A172 (cell line): Measurements from ENCODE around the gene TSPO. TPM values are rescaled to one million over a fixed set of nuclear protein-coding genes. Genes with fewer than 3 reads are reported as not detected.

Experiments
- DNase-seq: peaks from one replicate; pipeline ENCODE4 v3.0.0-alpha.2; 2015; ENCODE audit warnings: low spot score
- total RNA-seq: library from RNA; depleted of rRNA; stranded (reverse); fragments of >200 nt; shearing (Covaris generic); gene quantifications from 2 replicates; pipeline ENCODE4 v1.2.3, GENCODE V29; 2014

Gene TSPO
- total RNA-seq, 1 experiment from 2014 or later: 263 TPM

DNA sequence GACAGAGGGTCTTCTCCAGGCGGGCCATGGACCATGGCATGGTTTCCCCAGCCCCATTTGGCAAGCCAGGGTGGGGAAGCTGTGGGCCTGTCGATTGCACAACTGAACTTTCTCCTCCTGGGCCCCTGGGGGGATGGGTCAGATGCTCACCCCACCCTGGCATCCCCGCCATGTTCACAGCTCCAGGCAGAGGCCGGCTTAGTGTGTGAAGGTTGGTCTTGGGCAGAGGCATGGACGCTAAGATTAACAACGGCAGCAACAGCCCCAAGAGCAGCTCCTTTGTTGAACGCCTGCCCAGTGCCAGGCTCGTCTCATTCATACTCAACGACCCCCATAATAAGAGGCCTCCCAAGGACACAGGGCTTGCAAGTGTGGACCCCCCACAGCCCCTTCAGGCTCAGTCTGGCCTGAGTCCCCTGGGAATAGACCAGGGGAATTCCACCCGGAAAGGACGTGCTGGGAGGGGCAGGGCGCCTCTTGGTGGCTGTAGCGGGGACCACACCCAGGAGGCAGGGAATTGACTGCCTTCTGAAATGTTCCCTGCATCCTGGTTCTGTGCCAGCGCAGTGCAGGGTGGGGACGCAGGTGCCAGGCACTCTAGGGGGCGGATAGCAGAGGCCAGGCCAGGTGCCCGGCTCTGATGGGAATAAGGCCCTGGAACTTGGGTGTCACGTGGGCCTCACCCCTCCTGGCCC lies 8.3 kb downstream of the TSPO start:
- DNase-seq: no peak

DNA sequence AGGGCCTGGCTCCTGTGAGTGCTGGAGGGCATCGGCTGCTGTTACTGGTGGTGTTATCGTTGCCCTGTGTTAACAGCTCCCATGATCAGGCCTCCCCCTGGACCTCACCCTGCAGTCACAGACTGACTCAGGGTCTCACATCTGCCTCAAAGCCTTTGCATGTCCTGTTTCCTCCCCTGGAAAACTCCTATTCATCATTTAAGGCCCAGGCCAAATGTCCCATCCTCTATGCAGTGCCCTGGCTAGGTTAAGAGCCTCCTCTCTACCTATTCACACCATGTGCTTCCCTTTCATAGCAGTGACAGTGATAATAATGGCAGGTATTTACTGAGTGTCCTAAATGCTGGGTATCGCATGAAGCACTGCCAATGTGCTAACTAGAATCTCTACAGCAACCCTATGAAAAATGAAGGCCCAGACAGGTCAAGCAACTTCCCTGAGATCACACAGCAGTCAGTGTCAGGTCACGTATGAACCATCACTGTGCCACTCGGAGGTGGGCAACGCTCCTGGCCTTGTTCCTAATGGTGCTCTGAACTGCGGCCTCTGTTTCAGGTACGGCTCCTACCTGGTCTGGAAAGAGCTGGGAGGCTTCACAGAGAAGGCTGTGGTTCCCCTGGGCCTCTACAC lies 9.3 kb downstream of the TSPO start:
- no peak for DNase-seq

DNA sequence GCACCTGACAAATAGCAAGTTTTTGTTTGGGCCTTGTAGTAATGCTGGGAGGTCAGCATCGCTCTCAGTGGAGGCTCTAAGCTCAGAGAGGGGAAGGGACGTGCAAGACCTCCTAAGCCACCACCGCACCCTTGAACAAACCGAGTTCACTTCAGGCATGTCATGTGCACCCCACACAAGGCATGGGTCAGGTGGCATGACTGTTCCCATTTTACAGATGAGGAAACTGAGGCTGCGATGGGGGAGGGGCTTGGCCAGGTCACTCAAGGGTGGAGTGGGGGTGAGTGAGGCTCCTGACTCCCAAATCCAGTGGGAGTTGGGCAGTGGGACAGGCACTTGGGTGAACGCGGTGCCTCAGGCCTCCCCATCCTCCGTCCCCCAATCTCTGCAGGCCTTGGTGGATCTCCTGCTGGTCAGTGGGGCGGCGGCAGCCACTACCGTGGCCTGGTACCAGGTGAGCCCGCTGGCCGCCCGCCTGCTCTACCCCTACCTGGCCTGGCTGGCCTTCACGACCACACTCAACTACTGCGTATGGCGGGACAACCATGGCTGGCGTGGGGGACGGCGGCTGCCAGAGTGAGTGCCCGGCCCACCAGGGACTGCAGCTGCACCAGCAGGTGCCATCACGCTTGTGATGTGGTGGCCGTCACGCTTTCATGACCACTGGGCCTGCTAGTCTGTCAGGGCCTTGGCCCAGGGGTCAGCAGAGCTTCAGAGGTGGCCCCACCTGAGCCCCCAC lies 11.2 kb downstream of the TSPO start:
- DNase-seq: no peak

DNA sequence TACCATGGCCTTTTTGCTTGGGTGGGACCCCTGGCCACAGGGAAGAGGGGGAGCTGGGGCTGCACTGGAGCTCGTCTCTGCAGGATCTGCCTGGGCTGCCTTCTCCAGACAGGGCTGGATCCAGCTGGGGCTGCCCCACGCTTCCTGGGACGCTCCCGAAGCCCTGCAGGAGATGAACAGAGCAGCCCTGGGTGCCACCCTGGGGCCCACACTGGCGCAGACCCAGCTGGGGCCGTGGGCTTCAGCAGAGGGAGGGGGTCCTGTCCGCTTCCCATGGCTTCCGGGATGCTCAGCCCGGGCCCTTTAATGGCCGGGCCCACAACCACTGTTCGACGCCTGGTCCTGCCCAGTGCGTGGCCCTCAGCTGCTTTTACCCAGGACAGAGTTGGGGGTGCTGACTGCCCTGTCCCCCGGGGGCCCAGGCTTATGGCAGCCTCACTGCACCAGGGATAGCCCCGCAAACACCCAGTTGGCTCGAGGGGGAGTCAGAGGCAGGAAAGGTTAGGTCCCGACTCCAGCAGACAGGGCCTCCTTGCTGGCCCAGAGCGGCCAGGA lies 12.0 kb downstream of the TSPO start:
- no peak for DNase-seq

- DNase-seq: no peak
Measured at GRCh38 chr22:43164636-43165035, 13.3 kb downstream of the TSPO start.

GRCh38 chr22:43166132-43166930 lies 15.0 kb downstream of the TSPO start:
- DNase-seq: no peak

DNA sequence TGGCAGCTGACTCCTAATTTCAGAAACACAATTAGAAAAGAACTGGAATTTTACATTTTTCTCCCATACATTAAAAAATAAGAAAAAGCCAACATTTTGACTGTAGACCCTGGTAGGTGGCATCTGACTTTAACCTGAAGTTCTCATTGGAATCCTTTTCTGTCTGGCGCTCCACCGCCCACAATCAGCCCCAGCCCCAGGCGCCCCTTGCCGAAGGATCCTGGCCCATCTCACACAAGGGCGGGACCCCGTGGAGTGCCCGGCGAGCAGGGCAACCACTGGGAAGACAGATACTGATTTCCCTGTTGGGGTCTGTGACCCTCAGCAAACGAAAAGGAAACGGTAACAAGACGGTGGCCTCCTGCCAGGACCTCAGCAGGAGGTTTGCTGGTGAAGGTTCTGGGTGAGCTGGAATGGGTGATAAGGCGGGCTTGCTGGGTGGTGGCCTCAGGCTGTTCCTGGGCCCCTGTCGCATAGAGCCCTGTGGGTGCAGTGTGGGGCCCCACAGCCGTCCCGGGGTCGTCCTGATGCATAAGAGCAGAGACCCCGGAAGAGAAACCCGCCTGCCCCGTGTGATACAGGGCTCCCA lies 15.7 kb downstream of the TSPO start:
- no peak for DNase-seq

- no peak for DNase-seq
Measured at GRCh38 chr22:43168471-43169309, 17.3 kb downstream of the TSPO start.

- DNase-seq: no peak
Measured at GRCh38 chr22:43169310-43170130, 18.2 kb downstream of the TSPO start.

- DNase-seq: no peak
Measured at GRCh38 chr22:43170131-43170480, 18.7 kb downstream of the TSPO start.

DNA sequence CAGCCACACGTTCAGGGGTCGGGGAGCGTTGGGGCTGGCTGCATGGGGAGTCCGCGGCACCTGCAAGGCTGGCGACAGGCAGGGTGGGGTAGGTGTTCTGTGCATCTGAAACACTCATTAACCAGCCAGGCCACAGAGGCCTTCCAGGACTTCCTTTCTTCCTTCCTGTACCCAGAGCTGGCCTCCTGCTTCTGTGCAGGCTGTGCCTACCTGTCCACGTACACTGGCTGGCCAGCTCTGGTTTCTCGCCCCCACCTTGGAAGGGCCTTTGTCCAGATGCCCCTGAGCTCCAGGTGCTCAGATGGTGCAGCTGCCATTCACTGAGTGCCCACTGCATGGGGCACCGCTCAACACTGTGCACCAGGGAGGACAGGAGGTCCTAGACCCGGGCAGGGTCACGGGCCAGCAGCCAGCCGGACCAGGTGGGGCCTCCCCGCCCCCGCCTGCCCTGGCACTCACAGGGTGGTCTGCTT lies 19.7 kb downstream of the TSPO start:
- no peak for DNase-seq

- no peak for DNase-seq
Measured at GRCh38 chr22:43171607-43172006, 20.2 kb downstream of the TSPO start.

DNA sequence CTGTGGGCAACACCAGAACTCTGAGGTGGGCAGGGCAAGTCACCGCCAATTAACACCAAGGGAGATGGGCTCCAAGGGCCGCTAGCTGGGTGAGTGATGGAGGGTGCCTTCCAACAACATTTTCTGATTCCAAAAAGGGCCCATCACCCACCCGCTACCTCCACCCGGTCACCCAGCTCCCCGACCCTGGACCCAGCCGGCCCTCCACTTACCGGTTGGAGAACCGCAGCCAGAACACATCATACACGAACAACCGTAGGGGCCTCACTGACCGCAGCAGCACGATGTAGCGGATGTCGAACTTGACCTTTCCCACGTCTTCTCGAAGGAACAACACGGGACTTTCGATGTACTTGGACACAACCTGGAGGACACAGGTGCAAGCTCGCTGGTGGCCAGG lies 20.8 kb downstream of the TSPO start:
- DNase-seq: no peak

GRCh38 chr22:43173566-43173965 lies 22.2 kb downstream of the TSPO start:
- DNase-seq: no peak

DNA sequence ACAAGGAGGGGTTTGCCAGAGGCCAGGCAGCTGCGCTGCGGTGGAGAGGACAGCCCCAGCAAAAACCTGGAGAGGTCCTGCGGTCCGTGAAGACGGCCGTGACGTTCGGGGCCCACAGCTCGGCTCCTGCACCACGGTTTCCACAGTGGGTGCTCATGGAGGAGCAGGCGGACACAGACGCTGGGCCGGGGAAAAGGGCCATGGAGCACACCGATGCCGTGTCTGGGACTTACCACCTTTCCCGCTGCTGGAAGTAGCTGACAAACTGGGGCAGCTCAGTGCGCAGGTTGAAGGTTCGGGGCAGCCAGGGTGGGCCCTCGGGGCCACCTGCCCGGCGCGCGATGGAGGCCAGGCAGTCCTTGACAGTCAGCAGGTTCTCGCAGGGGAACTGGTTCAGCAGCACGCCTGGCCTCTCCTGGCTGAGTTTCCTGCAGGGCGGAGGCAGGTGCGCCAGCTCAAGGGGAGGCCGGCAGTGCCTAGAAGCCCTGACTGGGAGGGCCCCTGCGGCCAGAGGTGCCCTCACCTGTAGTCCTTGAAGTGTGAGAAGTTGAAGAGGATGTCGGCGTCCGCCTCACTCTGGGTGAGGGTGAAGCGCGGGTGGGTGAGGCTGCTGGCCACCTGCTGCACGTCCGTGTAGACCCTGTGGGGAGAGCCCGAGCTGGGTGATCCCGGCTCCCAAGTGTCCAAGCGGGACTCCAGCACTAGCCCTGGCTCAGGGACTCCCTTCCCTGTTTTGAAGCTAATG lies 22.8 kb downstream of the TSPO start:
- no peak for DNase-seq

DNA sequence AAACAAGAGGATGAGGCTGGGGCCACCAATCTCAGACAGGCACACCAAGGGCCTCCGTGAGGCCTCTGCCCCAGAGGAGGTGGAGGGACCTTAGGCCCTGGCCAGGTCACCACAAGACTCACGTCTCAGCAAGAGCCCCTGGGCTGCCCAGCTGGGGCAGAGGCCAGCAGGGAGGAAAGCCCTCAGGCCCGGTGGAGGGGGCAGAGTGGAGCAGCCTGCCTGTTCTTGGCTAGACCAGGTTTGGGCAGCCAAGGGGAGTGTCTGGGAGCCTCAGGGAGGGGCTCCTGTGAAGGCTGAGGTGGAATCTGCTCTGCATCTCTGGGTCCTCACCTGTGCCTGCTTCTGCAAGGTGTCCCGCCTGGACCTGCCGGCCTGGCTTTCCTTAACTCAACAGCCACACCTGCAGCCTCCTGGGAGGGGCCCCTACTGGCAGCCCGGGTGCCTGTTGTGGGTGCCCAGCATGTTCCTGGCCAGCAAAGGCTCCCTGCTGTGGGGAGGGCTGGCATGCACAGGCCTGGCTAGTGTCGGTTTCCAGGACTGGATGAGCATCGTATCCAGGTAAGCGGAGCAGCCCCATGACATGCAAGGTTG lies 23.7 kb downstream of the TSPO start:
- no peak for DNase-seq

- no peak for DNase-seq
Measured at GRCh38 chr22:43176090-43176489, 24.7 kb downstream of the TSPO start.

GRCh38 chr22:43177479-43177878 lies 26.1 kb downstream of the TSPO start:
- no peak for DNase-seq
